Hepatocyte (in vitro differentiated cells): Measurements from ENCODE around the gene FRAS1.

Experiments
- EZH2 ChIP-seq: fragments of 200-600 bp; sonication (generic); IDR thresholded peaks from 2 replicates; pipeline ENCODE4 v1.6.1; 2016; ENCODE audit warnings: antibody characterized with exemption, mild to moderate bottlenecking, borderline replicate concordance
- TF ChIP-seq, protein P1 (sequence below): fragments of 200-600 bp; sonication (generic); IDR thresholded peaks from 2 replicates; pipeline ENCODE4 v1.5.1; 2016; ENCODE audit warnings: antibody characterized with exemption, mild to moderate bottlenecking; ENCODE audit not compliant: poor library complexity

DNA sequence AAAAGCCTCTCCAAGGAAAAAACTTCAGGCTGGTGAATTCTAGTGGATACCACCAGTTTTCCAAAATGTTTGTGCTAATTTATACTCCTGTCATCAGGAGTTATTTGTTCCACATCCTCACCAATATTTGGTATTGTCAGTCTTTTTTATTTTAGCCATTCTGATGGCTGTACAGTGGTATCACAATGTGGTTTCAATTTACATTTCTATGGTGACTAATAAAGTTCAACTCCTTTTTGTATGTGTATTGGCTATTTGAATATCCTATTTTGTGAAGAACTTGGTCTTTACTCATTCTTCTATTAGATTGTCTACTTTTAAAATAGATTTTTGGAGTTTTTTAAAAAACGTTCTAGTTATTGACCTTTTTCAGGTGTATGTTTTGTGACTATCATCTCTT is 33.0 kb upstream of the FRAS1 start:
- TF ChIP-seq EZH2, result no peak
- TF ChIP-seq, protein P1, sequence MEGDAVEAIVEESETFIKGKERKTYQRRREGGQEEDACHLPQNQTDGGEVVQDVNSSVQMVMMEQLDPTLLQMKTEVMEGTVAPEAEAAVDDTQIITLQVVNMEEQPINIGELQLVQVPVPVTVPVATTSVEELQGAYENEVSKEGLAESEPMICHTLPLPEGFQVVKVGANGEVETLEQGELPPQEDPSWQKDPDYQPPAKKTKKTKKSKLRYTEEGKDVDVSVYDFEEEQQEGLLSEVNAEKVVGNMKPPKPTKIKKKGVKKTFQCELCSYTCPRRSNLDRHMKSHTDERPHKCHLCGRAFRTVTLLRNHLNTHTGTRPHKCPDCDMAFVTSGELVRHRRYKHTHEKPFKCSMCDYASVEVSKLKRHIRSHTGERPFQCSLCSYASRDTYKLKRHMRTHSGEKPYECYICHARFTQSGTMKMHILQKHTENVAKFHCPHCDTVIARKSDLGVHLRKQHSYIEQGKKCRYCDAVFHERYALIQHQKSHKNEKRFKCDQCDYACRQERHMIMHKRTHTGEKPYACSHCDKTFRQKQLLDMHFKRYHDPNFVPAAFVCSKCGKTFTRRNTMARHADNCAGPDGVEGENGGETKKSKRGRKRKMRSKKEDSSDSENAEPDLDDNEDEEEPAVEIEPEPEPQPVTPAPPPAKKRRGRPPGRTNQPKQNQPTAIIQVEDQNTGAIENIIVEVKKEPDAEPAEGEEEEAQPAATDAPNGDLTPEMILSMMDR, result no peak
